Measurements from ENCODE around the gene SEC11A.

SEC11A gene

GRCh38 chr15:84737005-84737404 lies 21.1 kb upstream of the SEC11A start:
- TF ChIP-seq TAF1 (IDR thresholded peaks at IDR 0.05; ENCODE audit: low read depth) (no peak), NFIC (IDR thresholded peaks at IDR 0.05) (no peak), EGR1 (IDR thresholded peaks at IDR 0.05) (no peak), USF1 (IDR thresholded peaks at IDR 0.05) (no peak), EP300 (IDR thresholded peaks at IDR 0.05; ENCODE audit: borderline replicate concordance) (no peak), ZBTB7A (IDR thresholded peaks at IDR 0.05; ENCODE audit: low read depth) (no peak), YY1 (IDR thresholded peaks at IDR 0.05; ENCODE audit: low read depth) (no peak), TEAD4 (IDR thresholded peaks at IDR 0.05) (no peak), MAX (IDR thresholded peaks at IDR 0.05) (no peak), REST (IDR thresholded peaks at IDR 0.05; ENCODE audit: low read depth) (no peak), TCF12 (IDR thresholded peaks at IDR 0.05; ENCODE audit: low read depth) (no peak), CEBPB (IDR thresholded peaks at IDR 0.05) (no peak), CREB1 (IDR thresholded peaks at IDR 0.05; ENCODE audit: low read depth) (no peak), FOXM1 (IDR thresholded peaks at IDR 0.05; ENCODE audit: borderline replicate concordance, low read depth) (no peak), RAD21 (IDR thresholded peaks at IDR 0.05; ENCODE audit: low read depth) (no peak)

- TF ChIP-seq EGR1 (IDR thresholded peaks at IDR 0.05) (no peak), USF1 (IDR thresholded peaks at IDR 0.05) (no peak), MAX (IDR thresholded peaks at IDR 0.05) (no peak), EP300 (IDR thresholded peaks at IDR 0.05; ENCODE audit: borderline replicate concordance) (no peak), TCF12 (IDR thresholded peaks at IDR 0.05; ENCODE audit: low read depth) (no peak), YY1 (IDR thresholded peaks at IDR 0.05; ENCODE audit: low read depth) (no peak), TEAD4 (IDR thresholded peaks at IDR 0.05) (no peak), FOXM1 (IDR thresholded peaks at IDR 0.05; ENCODE audit: borderline replicate concordance, low read depth) (no peak), REST (IDR thresholded peaks at IDR 0.05; ENCODE audit: low read depth) (no peak), CREB1 (IDR thresholded peaks at IDR 0.05; ENCODE audit: low read depth) (no peak), RAD21 (IDR thresholded peaks at IDR 0.05; ENCODE audit: low read depth) (no peak), TAF1 (IDR thresholded peaks at IDR 0.05; ENCODE audit: low read depth) (no peak), ZBTB7A (IDR thresholded peaks at IDR 0.05; ENCODE audit: low read depth) (no peak), CEBPB (IDR thresholded peaks at IDR 0.05) (no peak)
Measured at GRCh38 chr15:84736375-84736774, 20.4 kb upstream of the SEC11A start.

GRCh38 chr15:84734794-84735479 lies 19.0 kb upstream of the SEC11A start:
- TF ChIP-seq CEBPB (IDR thresholded peaks at IDR 0.05): 0 out of 2 replicates have a peak, but pooled peaks have one; percentile 3
- TF ChIP-seq TEAD4 (IDR thresholded peaks at IDR 0.05): peak; percentile 70
- no peak for TF ChIP-seq RAD21 (IDR thresholded peaks at IDR 0.05; ENCODE audit: low read depth)

- no peak for TF ChIP-seq ZBTB7A (IDR thresholded peaks at IDR 0.05; ENCODE audit: low read depth)
- TF ChIP-seq TEAD4 (IDR thresholded peaks at IDR 0.05): no peak
- no peak for TF ChIP-seq MAX (IDR thresholded peaks at IDR 0.05)
- TF ChIP-seq TCF12 (IDR thresholded peaks at IDR 0.05; ENCODE audit: low read depth): no peak
- TF ChIP-seq CREB1 (IDR thresholded peaks at IDR 0.05; ENCODE audit: low read depth): no peak
- TF ChIP-seq USF1 (IDR thresholded peaks at IDR 0.05): no peak
- TF ChIP-seq TAF1 (IDR thresholded peaks at IDR 0.05; ENCODE audit: low read depth): no peak
- TF ChIP-seq REST (IDR thresholded peaks at IDR 0.05; ENCODE audit: low read depth): no peak
- no peak for TF ChIP-seq EP300 (IDR thresholded peaks at IDR 0.05; ENCODE audit: borderline replicate concordance)
- no peak for TF ChIP-seq CEBPB (IDR thresholded peaks at IDR 0.05)
- no peak for TF ChIP-seq YY1 (IDR thresholded peaks at IDR 0.05; ENCODE audit: low read depth)
- no peak for TF ChIP-seq FOXM1 (IDR thresholded peaks at IDR 0.05; ENCODE audit: borderline replicate concordance, low read depth)
- TF ChIP-seq NFIC (IDR thresholded peaks at IDR 0.05): no peak
Measured at GRCh38 chr15:84731774-84732173, 15.8 kb upstream of the SEC11A start.
